Stimulated activated CD8-positive, alpha-beta memory T cell treated with anti-CD3 and anti-CD28 coated beads, Interleukin-7, amount 100 ng/mL, for 4 hours (primary cell): Measurements from ENCODE around the gene APOC3.

Source experiments
- DNase-seq, 2 donors: peaks; one replicate each; pipeline ENCODE4 v3.0.0-alpha.2; 2020; ENCODE audit warnings: low read depth in 2 of 2

Gene APOC3

GRCh38 chr11:116849060-116849459 lies 19.4 kb downstream of the APOC3 start:
- DNase-seq: no peak

- no peak for DNase-seq
These were observed 19.8 kb downstream of the APOC3 start for GRCh38 chr11:116849486-116849885.

- peak; percentile 42 to 55 for DNase-seq
These were observed 21.9 kb downstream of the APOC3 start for GRCh38 chr11:116851626-116852025.

- no peak for DNase-seq
These were observed 22.7 kb downstream of the APOC3 start for GRCh38 chr11:116852261-116853031.

- DNase-seq: peak; percentile 29 to 42
These were observed 23.9 kb downstream of the APOC3 start for GRCh38 chr11:116853461-116854073.

GRCh38 chr11:116855413-116855812 lies 25.7 kb downstream of the APOC3 start:
- DNase-seq: no peak

GRCh38 chr11:116856423-116856822 lies 26.7 kb downstream of the APOC3 start:
- no peak for DNase-seq

- DNase-seq: no peak
These were observed 27.6 kb downstream of the APOC3 start for GRCh38 chr11:116857316-116857715.

- no peak for DNase-seq
These were observed 28.2 kb downstream of the APOC3 start for GRCh38 chr11:116857936-116858335.

- DNase-seq: no peak
These were observed 29.5 kb downstream of the APOC3 start for GRCh38 chr11:116859175-116859574.

- DNase-seq: no peak
These were observed 30.6 kb downstream of the APOC3 start for GRCh38 chr11:116860303-116860702.

GRCh38 chr11:116861539-116861938 lies 31.8 kb downstream of the APOC3 start:
- DNase-seq: no peak

- no peak for DNase-seq
These were observed 32.5 kb downstream of the APOC3 start for GRCh38 chr11:116862185-116862584.

- no peak for DNase-seq
These were observed 33.2 kb downstream of the APOC3 start for GRCh38 chr11:116862951-116863350.

GRCh38 chr11:116864531-116864930 lies 34.8 kb downstream of the APOC3 start:
- DNase-seq: no peak

- no peak for DNase-seq
These were observed 36.0 kb downstream of the APOC3 start for GRCh38 chr11:116865696-116866095.

- DNase-seq: no peak
These were observed 37.2 kb downstream of the APOC3 start for GRCh38 chr11:116866804-116867455.

- no peak for DNase-seq
These were observed 37.9 kb downstream of the APOC3 start for GRCh38 chr11:116867619-116868018.

GRCh38 chr11:116868066-116868465 lies 38.4 kb downstream of the APOC3 start:
- DNase-seq: no peak

GRCh38 chr11:116869610-116870009 lies 39.9 kb downstream of the APOC3 start:
- no peak for DNase-seq

- DNase-seq: no peak
These were observed 40.3 kb downstream of the APOC3 start for GRCh38 chr11:116870054-116870453.

- no peak for DNase-seq
These were observed 41.5 kb downstream of the APOC3 start for GRCh38 chr11:116871248-116871647.

- DNase-seq: no peak
These were observed 43.7 kb downstream of the APOC3 start for GRCh38 chr11:116873381-116873780.
